Colonic mucosa (tissue), 4 donors: ENCODE measurements around the gene PCOLCE2. TPM values are rescaled to one million over a fixed set of nuclear protein-coding genes. Genes with fewer than 3 reads are reported as not detected.

Experiments
- DNase-seq: peaks from one replicate; pipeline ENCODE4 v3.0.0-alpha.2; 2020
- H3K27ac ChIP-seq: fragments of 200-600 bp; one replicate; pipeline ENCODE4 v1.8.0; 2021
- H3K27me3 ChIP-seq: fragments of 200-600 bp; one replicate; pipeline ENCODE4 v1.8.0; 2021
- H3K36me3 ChIP-seq: fragments of 200-600 bp; one replicate; pipeline ENCODE4 v1.8.0; 2021
- H3K4me1 ChIP-seq: fragments of 200-600 bp; one replicate; pipeline ENCODE4 v1.8.0; 2021; ENCODE audit warnings: mild to moderate bottlenecking
- H3K4me3 ChIP-seq: fragments of 200-600 bp; one replicate; pipeline ENCODE4 v1.8.0; 2021
- H3K9ac ChIP-seq, 2 donors: one replicate each; pipeline ENCODE4 v1.7.0; 2013; ENCODE audit warnings: control low read depth in 2 of 2, low read depth in 2 of 2, low read length in 2 of 2
- H3K9me3 ChIP-seq: fragments of 200-600 bp; one replicate; pipeline ENCODE4 v1.8.0; 2021
- CTCF ChIP-seq: fragments of 200-600 bp; IDR thresholded peaks from one replicate; pipeline ENCODE4 v1.8.0; 2022; ENCODE audit warnings: antibody characterized with exemption, mild to moderate bottlenecking
- intact Hi-C: fragments of 100-400 bp; cut with DNase I; formaldehyde crosslinking; loops from one replicate; pipeline ENCODE4 v1.14.1; 2022
- total RNA-seq, 2 donors: library from RNA; stranded (reverse); fragmentation: NEBNext Ultra II Directional in 1 of 2; extraction: Animal tissue kit (Norgen Biotek cat#: 25700) in 1 of 2; gene quantifications; one replicate each; pipeline ENCODE4 v1.2.1, GENCODE V29; 2021
- donor health status: healthy.
- donor health status: DM: no; HTN: no; CAD: no.
- donor health status: DM: no; HTN: no; CAD: no.

Gene PCOLCE2
- total RNA-seq, 2 donors from 2014 or later = 1.0 to 1.9 TPM

GRCh38 chr3:142902356-142902755 lies 13.5 kb upstream of the PCOLCE2 start:
- Histone ChIP-seq H3K4me3 (no peak overlapping the region), H3K4me1 (no peaks in the 10 kb centered on the region), H3K9me3 (no peaks in the 10 kb centered on the region), H3K27ac (no peak overlapping the region), H3K9ac (no peak overlapping the region), H3K36me3 (no peaks in the 10 kb centered on the region), H3K27me3 (no peaks in the 10 kb centered on the region)
- DNase-seq = no peak
- no peak for TF ChIP-seq CTCF
- intact Hi-C loops = no loop called here

- H3K4me3 ChIP-seq = no peak overlapping the region
- no peaks in the 10 kb centered on the region for H3K27me3 ChIP-seq
- H3K36me3 ChIP-seq = no peaks in the 10 kb centered on the region
- H3K9me3 ChIP-seq = no peaks in the 10 kb centered on the region
- no peaks in the 10 kb centered on the region for H3K4me1 ChIP-seq
- no peak overlapping the region for H3K27ac ChIP-seq
- no peak for DNase-seq
- H3K9ac ChIP-seq = no peak overlapping the region
- TF ChIP-seq CTCF = no peak
- intact Hi-C loops = no loop called here
These were observed 9.7 kb upstream of the PCOLCE2 start for GRCh38 chr3:142898346-142899213.

- Histone ChIP-seq H3K4me1 (no peaks in the 10 kb centered on the region), H3K4me3 (no peak overlapping the region), H3K27me3 (no peaks in the 10 kb centered on the region), H3K9ac (no peak overlapping the region), H3K36me3 (no peaks in the 10 kb centered on the region), H3K27ac (no peak overlapping the region), H3K9me3 (no peaks in the 10 kb centered on the region)
- intact Hi-C loops = no loop called here
- DNase-seq = no peak
- no peak for TF ChIP-seq CTCF
These were observed 8.9 kb upstream of the PCOLCE2 start for GRCh38 chr3:142897807-142898206.

GRCh38 chr3:142896996-142897395 lies 8.1 kb upstream of the PCOLCE2 start:
- no peak overlapping the region for H3K4me3 ChIP-seq
- H3K9ac ChIP-seq = no peak overlapping the region
- no peaks in the 10 kb centered on the region for H3K27me3 ChIP-seq
- intact Hi-C loops = no loop called here
- H3K27ac ChIP-seq = no peak overlapping the region
- H3K36me3 ChIP-seq = no peaks in the 10 kb centered on the region
- no peaks in the 10 kb centered on the region for H3K9me3 ChIP-seq
- DNase-seq = no peak
- no peak for TF ChIP-seq CTCF
- no peaks in the 10 kb centered on the region for H3K4me1 ChIP-seq

GRCh38 chr3:142896201-142896755 lies 7.4 kb upstream of the PCOLCE2 start:
- Histone ChIP-seq H3K9me3 (no peaks in the 10 kb centered on the region), H3K36me3 (no peaks in the 10 kb centered on the region), H3K4me3 (no peak overlapping the region), H3K9ac (no peak overlapping the region), H3K4me1 (no peaks in the 10 kb centered on the region), H3K27me3 (no peaks in the 10 kb centered on the region), H3K27ac (no peak overlapping the region)
- no peak for DNase-seq
- TF ChIP-seq CTCF = no peak
- intact Hi-C loops = no loop called here
